OCI-LY7 (cell line): Measurements from ENCODE around the gene GJB4.

Experiments
- CTCF ChIP-seq: fragments of 200-600 bp; sonication (generic); conservative IDR thresholded peaks from 2 replicates; pipeline ENCODE4 v1.5.1; 2014; ENCODE audit warnings: mild to moderate bottlenecking, antibody characterized with exemption, low read length, moderate library complexity, mixed read lengths
- EZH2phosphoT487 ChIP-seq: fragments of 200-600 bp; sonication (generic); IDR thresholded peaks from 2 replicates; pipeline ENCODE4 v1.6.1; 2018; ENCODE audit warnings: low read depth, borderline replicate concordance, mild to moderate bottlenecking, mixed run types, antibody characterized with exemption, low read length, moderate library complexity, mixed read lengths

GRCh38 chr1:34779005-34779404 lies 19.5 kb downstream of the GJB4 start:
- TF ChIP-seq CTCF (no peak), EZH2phosphoT487 (no peak)
